NCI-H2227 (cell line): ENCODE data around the gene SDR9C7.
"Not testable (repeated sequence)": the region's sequence is repeated elsewhere in the genome, so short reads cannot be mapped to it uniquely, and the experiment has no call there.

Experiments
- DNase-seq: peaks from one replicate; lab custom pipeline; 2025; ENCODE audit not compliant: unreplicated experiment; lab: John Stamatoyannopoulos, UW

The SDR9C7 gene

DNA sequence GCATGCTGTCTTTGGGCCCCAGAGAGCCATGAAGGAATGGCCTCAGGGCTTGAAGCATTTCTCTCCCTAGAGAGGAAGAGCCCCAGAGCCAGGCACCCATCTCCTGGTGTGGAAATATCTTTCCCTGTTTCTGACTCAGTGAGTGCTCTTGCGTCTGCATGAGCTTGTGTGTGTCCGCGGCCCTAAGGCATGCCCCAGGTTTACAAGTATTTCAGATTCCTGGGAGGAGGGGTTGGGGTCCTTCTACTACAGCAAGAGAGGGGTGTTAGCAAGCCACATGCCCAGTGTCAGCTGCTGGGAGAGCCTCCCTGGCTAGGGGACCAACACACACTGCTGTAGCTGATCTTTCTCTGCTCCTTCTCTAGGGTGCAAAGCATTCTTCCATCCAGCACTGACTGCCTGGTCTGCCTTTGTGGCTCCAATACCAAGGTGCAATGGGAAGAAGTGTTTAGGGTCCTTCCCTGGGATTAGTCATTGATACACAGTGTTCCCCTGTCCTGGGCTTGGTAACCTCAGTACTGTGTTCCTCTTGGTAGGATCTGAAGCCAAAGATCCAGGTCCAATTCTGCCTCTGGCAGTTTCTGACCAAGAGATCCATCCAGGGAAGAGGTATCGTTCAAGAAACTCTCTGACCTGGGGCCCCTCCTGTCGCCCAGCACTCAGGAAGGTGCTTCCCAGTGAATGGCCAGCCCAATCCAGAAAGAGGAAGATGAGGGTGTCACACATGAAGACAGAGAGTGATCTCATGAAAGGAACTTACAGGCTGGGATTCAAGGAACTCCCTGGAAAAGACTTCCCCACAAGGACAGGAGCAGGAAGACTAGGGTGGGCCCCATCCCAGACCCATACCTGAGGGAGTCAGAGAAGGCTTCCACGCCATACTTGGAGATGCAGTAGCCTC lies 20.1 kb upstream of the SDR9C7 start:
- no peak for DNase-seq

GRCh38 chr12:56953314-56953713 lies 19.1 kb upstream of the SDR9C7 start:
- no peak for DNase-seq

DNA sequence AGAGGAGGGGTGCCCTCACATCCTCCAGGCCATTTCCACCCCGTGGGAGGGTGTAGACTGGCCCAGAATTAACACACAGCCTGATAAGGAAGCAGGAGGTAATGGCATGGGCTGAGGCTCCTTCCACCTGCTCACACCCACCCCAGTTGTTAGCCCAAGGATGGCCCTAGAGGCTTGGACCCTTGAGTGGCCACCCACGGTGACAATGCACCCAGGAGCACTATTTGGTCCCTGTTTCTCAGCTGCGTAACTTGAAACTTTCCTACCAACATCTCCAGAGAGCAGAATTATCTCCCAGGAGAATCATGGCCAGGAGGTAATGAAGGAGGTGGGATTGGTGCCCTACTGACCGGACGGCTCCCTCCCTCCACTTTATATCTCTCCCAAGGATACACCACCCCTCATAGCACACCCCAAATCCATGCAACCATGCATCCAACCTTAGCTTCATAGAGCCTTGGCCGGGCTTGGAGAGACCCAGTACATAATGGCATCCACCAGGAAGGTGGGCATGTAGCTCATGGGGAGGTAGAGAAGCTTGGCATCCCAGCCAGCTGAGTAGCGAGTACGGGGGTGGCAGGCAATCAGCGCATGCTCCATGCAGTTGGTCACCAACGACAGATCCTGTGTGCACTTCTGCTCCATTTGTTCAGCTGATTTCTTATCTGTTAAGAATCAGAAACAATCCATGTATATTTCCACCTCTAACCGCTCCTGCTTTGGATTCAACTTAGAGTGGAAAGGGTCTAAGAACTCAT lies 17.6 kb upstream of the SDR9C7 start:
- DNase-seq: no peak

DNA sequence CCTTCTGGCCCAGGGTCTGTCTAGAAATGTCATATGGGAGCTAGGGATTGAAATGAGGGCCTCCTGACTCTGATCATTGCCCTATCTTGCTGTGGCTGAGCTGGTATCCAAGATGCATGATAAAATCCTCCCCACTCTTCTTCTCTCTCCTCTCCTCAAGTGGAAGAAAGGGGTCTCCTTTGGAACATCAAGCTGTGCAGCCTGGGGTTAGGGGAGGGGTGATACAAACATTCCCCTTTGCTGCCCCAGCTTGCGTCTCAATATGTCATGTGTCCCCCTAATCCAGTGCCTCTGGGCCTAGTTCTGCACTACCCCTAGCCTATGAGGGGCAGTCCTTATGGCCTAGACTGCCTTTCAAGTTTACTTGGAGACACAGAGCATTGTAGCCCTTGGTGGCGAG lies 14.7 kb upstream of the SDR9C7 start:
- DNase-seq: no peak

- DNase-seq: no peak
These were observed 14.2 kb upstream of the SDR9C7 start for GRCh38 chr12:56948457-56948777.

GRCh38 chr12:56947633-56948456 lies 13.6 kb upstream of the SDR9C7 start:
- no peak for DNase-seq

- DNase-seq: no peak
These were observed 9.7 kb upstream of the SDR9C7 start for GRCh38 chr12:56943878-56944277.

DNA sequence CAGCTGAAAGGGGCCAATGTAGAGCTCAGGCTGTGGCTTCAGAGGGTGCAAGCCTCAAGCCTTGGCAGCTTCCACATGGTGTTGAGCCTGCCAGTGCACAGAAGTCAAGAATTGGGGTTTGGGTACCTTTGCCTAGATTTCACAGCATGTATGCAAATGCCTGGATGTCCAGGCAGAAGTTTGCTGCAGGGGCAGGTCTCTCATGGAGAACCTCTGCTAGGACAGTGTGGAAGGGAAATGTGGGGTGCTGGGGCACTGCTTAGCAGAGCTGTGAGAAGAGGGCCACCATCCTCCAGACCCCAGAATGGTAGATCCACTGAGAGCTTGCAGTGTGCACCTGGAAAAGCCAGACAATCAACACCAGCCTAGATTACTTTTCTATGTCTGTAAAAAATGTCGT lies 9.2 kb upstream of the SDR9C7 start:
- not testable (repeated sequence) for DNase-seq

DNA sequence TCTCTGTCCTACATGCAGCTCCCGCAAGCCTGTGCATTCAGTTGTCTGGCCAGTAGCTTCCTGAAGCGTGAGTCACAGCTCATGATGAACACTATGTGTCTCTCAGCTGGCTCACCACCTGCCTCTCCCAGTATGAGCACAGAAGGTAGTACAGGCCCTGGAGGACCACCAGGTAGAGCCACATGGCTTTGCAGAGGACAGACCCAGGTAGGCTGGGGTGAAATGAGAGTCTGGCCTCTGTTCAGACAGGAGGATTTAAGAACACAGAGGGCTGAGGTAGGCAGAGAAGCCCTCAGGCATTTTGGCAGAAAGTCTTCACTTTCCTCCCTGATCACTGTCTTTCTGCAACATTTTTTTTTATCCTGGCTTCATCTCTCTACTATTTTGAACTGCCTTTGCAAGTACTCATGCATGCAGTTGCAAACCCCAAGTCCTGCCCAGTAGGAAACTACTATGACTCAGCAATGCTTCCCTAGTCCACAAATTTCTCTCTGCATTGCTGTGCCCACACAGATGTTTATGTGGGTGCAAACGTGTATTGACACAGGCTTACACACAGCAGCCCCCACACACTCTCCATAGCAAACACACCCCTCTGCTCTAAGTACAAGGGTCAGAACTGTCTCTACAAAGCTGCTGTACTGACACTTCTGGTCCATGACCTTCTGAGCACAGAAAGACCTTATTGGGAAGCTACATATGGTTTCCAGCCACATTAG lies 7.2 kb upstream of the SDR9C7 start:
- no peak for DNase-seq

DNA sequence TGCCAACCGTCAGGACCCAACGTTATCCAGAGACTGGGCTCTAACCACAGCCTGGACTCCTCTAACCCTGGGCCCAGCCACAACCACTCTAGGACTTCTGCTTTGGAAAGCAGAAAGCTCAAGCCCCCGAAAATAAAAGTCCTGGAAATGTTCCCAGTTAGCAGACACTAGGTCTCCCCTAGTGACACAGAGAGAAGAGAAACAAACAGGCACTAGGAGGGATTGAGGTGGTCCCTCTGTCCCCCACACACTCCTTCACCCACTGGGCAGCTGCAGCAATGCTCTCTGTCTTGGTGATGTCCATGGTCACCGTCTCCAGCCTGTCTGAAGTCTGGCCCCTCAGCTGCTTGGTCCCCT lies 6.7 kb upstream of the SDR9C7 start:
- DNase-seq: not testable (repeated sequence)

DNA sequence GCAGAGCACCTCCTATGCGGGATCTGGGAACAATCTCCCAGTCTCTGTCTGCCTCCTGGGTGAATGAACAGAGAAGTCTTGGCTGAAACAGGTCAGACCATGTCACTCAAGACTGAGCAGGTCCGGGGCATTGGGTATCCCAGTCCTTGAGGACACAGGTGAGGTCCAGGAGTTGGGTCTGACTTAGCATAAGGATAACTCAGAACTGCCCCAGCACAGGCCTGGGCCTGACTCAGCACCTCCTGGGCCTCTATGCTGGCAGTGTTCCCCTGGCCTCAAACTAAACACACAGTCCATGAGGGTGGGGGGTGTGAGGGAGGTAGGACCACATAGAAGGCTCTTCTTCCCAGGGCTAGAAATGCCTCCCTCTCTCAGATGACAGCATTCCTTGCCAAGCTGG lies 1.5 kb upstream of the SDR9C7 start:
- no peak for DNase-seq

GRCh38 chr12:56935157-56935556 lies 949 bp upstream of the SDR9C7 start:
- DNase-seq: no peak

DNA sequence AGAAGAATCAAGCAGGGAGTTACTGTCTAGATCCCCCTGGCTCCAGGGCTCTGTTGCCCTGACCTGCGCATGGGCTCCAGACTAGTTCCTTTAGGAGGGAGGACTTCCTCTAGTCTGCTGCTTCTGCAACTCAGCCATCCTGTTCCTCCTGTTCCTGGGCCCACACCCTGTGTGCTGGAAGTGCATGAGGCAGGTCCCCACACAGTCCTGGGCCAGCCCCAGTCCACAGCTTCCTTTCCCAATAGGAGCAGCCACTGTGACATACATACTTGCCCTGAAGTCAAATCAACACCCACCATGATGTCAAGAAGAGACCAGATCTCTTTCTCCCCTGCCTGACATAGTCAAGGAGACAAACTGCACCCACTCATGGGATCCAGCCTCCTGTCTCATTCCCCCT lies 1.3 kb downstream of the SDR9C7 start:
- DNase-seq: no peak

DNA sequence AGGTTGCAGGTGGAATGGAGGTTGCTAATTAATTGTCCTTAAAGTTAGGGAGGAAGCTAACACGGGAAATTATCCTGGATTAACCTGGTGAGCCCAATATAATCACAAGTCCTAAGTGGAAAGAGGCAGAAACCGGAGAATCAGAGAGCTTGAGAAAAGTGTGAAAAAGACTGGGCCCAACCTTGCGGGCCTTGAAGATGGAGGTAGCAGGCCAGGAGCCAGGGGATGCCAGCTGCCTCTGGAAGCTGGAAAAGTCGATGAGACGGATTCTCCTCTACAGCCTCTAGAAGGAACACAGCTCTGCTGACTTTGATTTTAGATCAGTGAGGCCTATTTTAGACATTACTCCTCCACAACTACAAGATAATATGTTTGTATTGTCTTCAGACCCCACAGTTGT lies 2.1 kb downstream of the SDR9C7 start:
- no peak for DNase-seq

GRCh38 chr12:56931474-56931978 lies 2.7 kb downstream of the SDR9C7 start:
- DNase-seq: no peak

GRCh38 chr12:56930241-56930640 lies 4.0 kb downstream of the SDR9C7 start:
- DNase-seq: no peak

DNA sequence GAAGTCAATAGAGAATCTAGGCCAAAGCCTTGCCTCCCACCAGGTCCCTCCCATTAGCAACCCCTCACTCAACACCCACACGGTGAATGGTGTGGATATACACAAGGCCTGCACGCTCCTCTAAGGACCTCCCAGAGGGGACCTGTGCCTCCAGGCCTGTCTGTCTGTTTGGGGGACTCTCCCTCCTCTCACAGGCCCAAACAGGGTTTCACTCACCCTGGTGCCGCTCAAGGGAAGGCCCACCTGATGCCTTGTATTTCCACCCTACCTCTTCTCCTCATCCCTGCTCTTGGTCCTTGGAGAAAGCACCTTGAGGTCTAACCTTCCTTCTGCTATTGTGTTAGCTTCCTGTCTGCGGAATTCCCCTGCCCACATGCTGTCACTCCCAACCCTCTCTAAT lies 4.4 kb downstream of the SDR9C7 start:
- no peak for DNase-seq

GRCh38 chr12:56928262-56928661 lies 5.9 kb downstream of the SDR9C7 start:
- no peak for DNase-seq

- no peak for DNase-seq
These were observed 6.9 kb downstream of the SDR9C7 start for GRCh38 chr12:56927281-56927680.

DNA sequence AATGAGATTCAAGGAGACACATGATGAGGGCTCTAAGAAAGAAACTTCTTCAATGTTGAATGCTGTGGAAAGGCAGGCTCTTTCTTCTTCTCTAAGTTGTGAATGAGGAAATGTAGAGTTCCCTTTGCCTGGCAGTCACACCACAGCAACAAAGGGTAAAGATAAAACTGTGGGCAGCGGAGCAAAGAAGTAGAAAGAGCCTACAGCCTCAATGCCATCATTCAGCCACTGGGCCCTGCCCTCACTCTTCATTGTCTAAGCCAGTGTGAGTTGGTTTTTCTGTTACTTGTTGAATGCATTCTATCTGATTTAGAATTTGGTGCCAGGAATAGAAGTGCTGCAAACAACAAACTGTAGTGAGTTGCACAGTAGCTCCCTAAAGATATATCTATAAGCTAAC lies 12.2 kb downstream of the SDR9C7 start:
- DNase-seq: no peak

DNA sequence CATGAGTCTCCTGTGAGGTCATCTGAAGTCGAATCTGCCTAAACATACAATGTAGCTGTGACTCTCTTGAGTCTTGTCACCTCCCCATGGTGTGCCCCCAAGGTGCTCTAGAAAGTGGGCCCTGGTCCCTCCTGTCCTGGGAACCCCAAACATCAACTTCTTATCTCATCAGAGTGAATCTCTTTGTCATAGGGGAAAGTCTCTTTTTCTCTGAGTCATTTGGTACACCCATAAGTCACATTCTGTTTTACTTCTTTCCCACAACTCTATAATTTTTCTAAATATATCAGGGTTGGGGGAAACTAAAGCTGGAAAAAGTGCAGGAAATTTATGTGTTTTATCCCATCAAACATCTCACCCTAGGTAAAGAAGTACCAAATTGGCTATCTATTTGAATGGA lies 12.9 kb downstream of the SDR9C7 start:
- DNase-seq: no peak
